ENCODE data around the gene TUBGCP6. TPM values are rescaled to one million over a fixed set of nuclear protein-coding genes. Genes with fewer than 3 reads are reported as not detected.
"Not testable (repeated sequence)": the region's sequence is repeated elsewhere in the genome, so short reads cannot be mapped to it uniquely, and the experiment has no call there.

TUBGCP6 gene
- total RNA-seq, 1 donor from 2014 or later: 23.5 TPM

GRCh38 chr22:50280022-50280707 is 35.3 kb upstream of the TUBGCP6 start:
- no peak for DNase-seq

GRCh38 chr22:50278956-50279619 is 34.3 kb upstream of the TUBGCP6 start:
- no peak for DNase-seq

GRCh38 chr22:50278461-50278860 is 33.6 kb upstream of the TUBGCP6 start:
- DNase-seq: no peak

- DNase-seq: no peak
These were observed 32.9 kb upstream of the TUBGCP6 start for GRCh38 chr22:50277761-50278160.

- no peak for DNase-seq
These were observed 31.3 kb upstream of the TUBGCP6 start for GRCh38 chr22:50276143-50276542.

- no peak for DNase-seq
These were observed 30.6 kb upstream of the TUBGCP6 start for GRCh38 chr22:50275181-50276055.

- DNase-seq: no peak
These were observed 29.9 kb upstream of the TUBGCP6 start for GRCh38 chr22:50274771-50275170.

GRCh38 chr22:50274311-50274710 is 29.5 kb upstream of the TUBGCP6 start:
- DNase-seq: no peak

- DNase-seq: not testable (repeated sequence)
These were observed 29.0 kb upstream of the TUBGCP6 start for GRCh38 chr22:50273781-50274180.

GRCh38 chr22:50273352-50273751 is 28.5 kb upstream of the TUBGCP6 start:
- DNase-seq: not testable (repeated sequence)

- DNase-seq: no peak
These were observed 27.4 kb upstream of the TUBGCP6 start for GRCh38 chr22:50272044-50272802.

- no peak for DNase-seq
These were observed 26.7 kb upstream of the TUBGCP6 start for GRCh38 chr22:50271519-50271970.

- DNase-seq: no peak
These were observed 26.0 kb upstream of the TUBGCP6 start for GRCh38 chr22:50270666-50271394.

GRCh38 chr22:50269970-50270665 is 25.3 kb upstream of the TUBGCP6 start, which contains the start of gene MAPK11:
TSS of gene MAPK11 (minus strand) at chr22:50270380. CDS start at chr22:50270292, 88 bp downstream.
- no peak for DNase-seq

- no peak for DNase-seq
These were observed 24.7 kb upstream of the TUBGCP6 start for GRCh38 chr22:50269573-50269969.

- DNase-seq: no peak
These were observed 23.9 kb upstream of the TUBGCP6 start for GRCh38 chr22:50268655-50269113.

GRCh38 chr22:50267591-50268390 is 23.0 kb upstream of the TUBGCP6 start:
- no peak for DNase-seq

- no peak for DNase-seq
These were observed 22.2 kb upstream of the TUBGCP6 start for GRCh38 chr22:50266994-50267393.

- no peak for DNase-seq
These were observed 20.3 kb upstream of the TUBGCP6 start for GRCh38 chr22:50264946-50265669.

Data from skin of body (tissue), 2 donors.